IMR-90 (cell line): ENCODE data around the gene EFCAB10. TPM values are rescaled to one million over a fixed set of nuclear protein-coding genes. Genes with fewer than 3 reads are reported as not detected.

Source experiments
- ATAC-seq: fragments of 200-7000 bp; cut with Tn5 transposase; 2 replicates; pipeline ENCODE4 v1.9.1; 2020; ENCODE audit warnings: low read depth, mild to moderate bottlenecking, moderate library complexity
- BruUV-seq: library from RNA; stranded (reverse); fragments of 400-500 nt; replicated peaks from 2 replicates; lab custom pipeline; 2021; lab: Mats Ljungman, UMichigan
- CTCF ChIA-PET: fragments of 300-600 bp; formaldehyde crosslinking; extraction: SDS; loops from one replicate; lab custom pipeline; 2021; ENCODE audit warnings: antibody characterized with exemption; lab: Yijun Ruan, JAX
- POLR2A ChIA-PET: fragments of 300-600 bp; sonication (Branson Sonifier 250); formaldehyde crosslinking; loops from one replicate; lab custom pipeline; 2022; ENCODE audit warnings: antibody characterized with exemption; ENCODE audit not compliant: unreplicated experiment; lab: Charles Lee
- DNase-seq: peaks from one replicate; pipeline ENCODE4 v3.0.0; 2013
- H2AFZ ChIP-seq: replicated peaks from 2 replicates; pipeline ENCODE3; 2013; ENCODE audit warnings: low read length, mild to moderate bottlenecking; ENCODE audit not compliant: poor library complexity
- H2AK5ac ChIP-seq: 2 replicates; pipeline ENCODE4 v1.6.1; 2013; ENCODE audit warnings: low read depth, low read length, inconsistent platforms
- H2AK9ac ChIP-seq: replicated peaks from 2 replicates; pipeline ENCODE3; 2013; ENCODE audit warnings: mild to moderate bottlenecking, low read depth, low read length, moderate library complexity; ENCODE audit not compliant: poor library complexity
- H2BK120ac ChIP-seq: 2 replicates; pipeline ENCODE4 v1.6.1; 2013; ENCODE audit warnings: low read depth, low read length, inconsistent platforms
- H2BK15ac ChIP-seq: 3 replicates; pipeline ENCODE4 v1.6.1; 2013; ENCODE audit warnings: low read depth, low read length, inconsistent platforms
- H2BK20ac ChIP-seq: 2 replicates; pipeline ENCODE4 v1.6.1; 2013; ENCODE audit warnings: low read depth, mild to moderate bottlenecking, inconsistent platforms, low read length, moderate library complexity
- H2BK5ac ChIP-seq: 2 replicates; pipeline ENCODE4 v1.6.1; 2013; ENCODE audit warnings: mild to moderate bottlenecking, low read depth, low read length, inconsistent platforms; ENCODE audit not compliant: poor library complexity, severe bottlenecking
- H3K14ac ChIP-seq: replicated peaks from 2 replicates; pipeline ENCODE4 v1.6.1; 2013; ENCODE audit warnings: low read depth, low read length, inconsistent platforms
- H3K18ac ChIP-seq: 2 replicates; pipeline ENCODE4 v1.6.1; 2013; ENCODE audit warnings: low read depth, low read length, control low read depth
- H3K23ac ChIP-seq: 2 replicates; pipeline ENCODE4 v1.6.1; 2013; ENCODE audit warnings: low read depth, low read length, inconsistent platforms
- H3K27ac ChIP-seq: 2 replicates; pipeline ENCODE4 v1.5.1; 2013; ENCODE audit warnings: mild to moderate bottlenecking, control low read depth, low read length; ENCODE audit not compliant: insufficient read depth
- H3K27me3 ChIP-seq: 2 replicates; pipeline ENCODE4 v1.6.1; 2013; ENCODE audit warnings: low read length; ENCODE audit not compliant: control insufficient read depth, insufficient read depth
- H3K36me3 ChIP-seq: 2 replicates; pipeline ENCODE4 v1.6.1; 2013; ENCODE audit warnings: low read length, mixed read lengths; ENCODE audit not compliant: control insufficient read depth, insufficient read depth
- H3K4ac ChIP-seq: 2 replicates; pipeline ENCODE4 v1.6.1; 2013; ENCODE audit warnings: low read depth, low read length, inconsistent platforms
- H3K4me1 ChIP-seq: 2 replicates; pipeline ENCODE4 v1.6.1; 2013; ENCODE audit warnings: low read length, mixed read lengths; ENCODE audit not compliant: control insufficient read depth, insufficient read depth
- H3K4me2 ChIP-seq: 2 replicates; pipeline ENCODE4 v1.6.1; 2013; ENCODE audit warnings: low read depth, mild to moderate bottlenecking, control low read depth, low read length, moderate library complexity
- H3K4me3 ChIP-seq: 2 replicates; pipeline ENCODE4 v1.5.1; 2013; ENCODE audit warnings: low read depth, mild to moderate bottlenecking, control low read depth, low read length, moderate library complexity; ENCODE audit not compliant: insufficient read depth
- H3K56ac ChIP-seq: 2 replicates; pipeline ENCODE4 v1.6.1; 2013; ENCODE audit warnings: low read length, inconsistent platforms; ENCODE audit not compliant: insufficient read depth; ENCODE audit errors: extremely low read depth
- H3K79me1 ChIP-seq, 2 experiments: 2 replicates each; pipeline ENCODE4 v1.6.1; 2013; ENCODE audit warnings: low read length in 2 of 2, inconsistent platforms in 1 of 2, low read depth in 1 of 2
- H3K9ac ChIP-seq: 2 replicates; pipeline ENCODE4 v1.6.1; 2013; ENCODE audit warnings: low read depth, low read length, control low read depth
- H3K9me1 ChIP-seq: 2 replicates; pipeline ENCODE4 v1.6.1; 2013; ENCODE audit warnings: low read length, inconsistent platforms; ENCODE audit not compliant: insufficient read depth
- H3K9me3 ChIP-seq: 2 replicates; pipeline ENCODE4 v1.6.1; 2013; ENCODE audit warnings: low read length; ENCODE audit not compliant: control insufficient read depth, insufficient read depth
- H4K20me1 ChIP-seq: 2 replicates; pipeline ENCODE4 v1.6.1; 2013; ENCODE audit warnings: low read length, inconsistent platforms; ENCODE audit not compliant: insufficient read depth
- H4K5ac ChIP-seq: 2 replicates; pipeline ENCODE4 v1.6.1; 2013; ENCODE audit warnings: mild to moderate bottlenecking, low read depth, low read length, control low read depth
- H4K8ac ChIP-seq, 2 experiments: 2 replicates each; pipeline ENCODE4 v1.6.1; 2013; ENCODE audit warnings: low read depth in 2 of 2, low read length in 2 of 2, control low read depth in 1 of 2, inconsistent platforms in 1 of 2
- H4K91ac ChIP-seq: 2 replicates; pipeline ENCODE4 v1.6.1; 2013; ENCODE audit warnings: low read depth, low read length, inconsistent platforms; ENCODE audit not compliant: insufficient read depth
- BHLHE40 ChIP-seq: fragments of 150-350 bp; IDR thresholded peaks from 2 replicates; pipeline ENCODE4 v1.6.1; 2016; ENCODE audit warnings: mild to moderate bottlenecking, low read depth, low read length
- CEBPB ChIP-seq: IDR thresholded peaks from 2 replicates; pipeline ENCODE4 v1.6.1; 2012; ENCODE audit warnings: low read depth, low read length, improper control_type of control experiment
- CHD1 ChIP-seq: IDR thresholded peaks from 2 replicates; pipeline ENCODE4 v1.6.1; 2012; ENCODE audit warnings: low read depth, low read length, improper control_type of control experiment
- CTCF ChIP-seq: conservative IDR thresholded peaks from 2 replicates; pipeline ENCODE4 v1.5.1; 2012; ENCODE audit warnings: mild to moderate bottlenecking, low read depth, low read length, improper control_type of control experiment
- MAFK ChIP-seq: IDR thresholded peaks from 2 replicates; pipeline ENCODE4 v1.6.1; 2012; ENCODE audit warnings: low read depth, low read length, improper control_type of control experiment
- MAZ ChIP-seq: IDR thresholded peaks from 2 replicates; pipeline ENCODE4 v1.6.1; 2012; ENCODE audit warnings: low read depth, mild to moderate bottlenecking, low read length, improper control_type of control experiment, moderate library complexity, borderline replicate concordance
- MXI1 ChIP-seq: IDR thresholded peaks from 2 replicates; pipeline ENCODE4 v1.6.1; 2012; ENCODE audit warnings: low read depth, mild to moderate bottlenecking, low read length, moderate library complexity, borderline replicate concordance
- NFE2L2 ChIP-seq: fragments of 150-350 bp; IDR thresholded peaks from 2 replicates; pipeline ENCODE4 v1.6.1; 2016; ENCODE audit warnings: low read depth, mild to moderate bottlenecking, low read length
- RAD21 ChIP-seq: IDR thresholded peaks from 2 replicates; pipeline ENCODE4 v1.6.1; 2012; ENCODE audit warnings: low read length, improper control_type of control experiment
- RCOR1 ChIP-seq: IDR thresholded peaks from 2 replicates; pipeline ENCODE4 v1.6.1; 2012; ENCODE audit warnings: mild to moderate bottlenecking, low read length, improper control_type of control experiment; ENCODE audit not compliant: insufficient replicate concordance
- RFX5 ChIP-seq: IDR thresholded peaks from 2 replicates; pipeline ENCODE4 v1.8.0; 2012; ENCODE audit warnings: low read depth, mild to moderate bottlenecking, low read length, moderate library complexity
- USF2 ChIP-seq: fragments of 150-350 bp; IDR thresholded peaks from 2 replicates; pipeline ENCODE4 v1.6.1; 2017; ENCODE audit warnings: mild to moderate bottlenecking, antibody characterized with exemption, low read length, low read depth
- WGBS, 2 experiments: methylation state at CpG; one replicate each; pipeline versions ENCODE4 v1.1.5 to v1.1.7; 2013; ENCODE audit warnings: missing lambda C conversion rate in 2 of 2; ENCODE audit not compliant: insufficient read length in 1 of 2; ENCODE audit errors: extremely low coverage in 2 of 2; 5-methylcytosine and 5-hydroxymethylcytosine counted together
- dilution Hi-C: fragments of 300-500 bp; cut with HindIII; formaldehyde crosslinking; loops from one replicate; pipeline ENCODE4 v1.14.3; 2018; ENCODE audit warnings: low sequenced_read_pairs; ENCODE audit not compliant: unreplicated experiment
- in situ Hi-C: fragments of 300-500 bp; cut with MboI; formaldehyde crosslinking; loops from 3 replicates; pipeline ENCODE4 v1.14.3; 2019; ENCODE audit warnings: low sequenced_read_pairs, inconsistent platforms, mixed read lengths
- intact Hi-C: fragments of 100-400 bp; cut with micrococcal nuclease; formaldehyde crosslinking; loops from 2 replicates; pipeline ENCODE4 v1.10.0; 2022
- polyA plus RNA-seq, 3 experiments: library from polyadenylated mRNA; depleted of rRNA; stranded (reverse); fragments of >200 nt; gene quantifications; 2 replicates each; pipeline ENCODE4 v1.2.3, GENCODE V29; 2012; ENCODE audit warnings: low replicate concordance in 1 of 3
- total RNA-seq: library from RNA; depleted of rRNA; stranded (reverse); fragments of >200 nt; gene quantifications from 2 replicates; pipeline ENCODE4 v1.2.3, GENCODE V29; 2012

Gene EFCAB10
- total and polyA plus RNA-seq, 2 of the 4 experiments (the other 2 are of a cell fraction), result not detected

GRCh38 chr7:105617280-105618015 is 36.2 kb upstream of the EFCAB10 start:
- no peak for TF ChIP-seq RFX5
- TF ChIP-seq MXI1, result no peak
- TF ChIP-seq MAZ, result no peak
- TF ChIP-seq MAFK, result no peak
- no peak for TF ChIP-seq RAD21
- TF ChIP-seq CEBPB, result no peak
- no peak for TF ChIP-seq RCOR1
- no peak for TF ChIP-seq CHD1
- no peak for TF ChIP-seq NFE2L2
- no peak for TF ChIP-seq BHLHE40
- TF ChIP-seq CTCF, result no peak
- TF ChIP-seq USF2, result no peak
- no peak overlapping the region for H3K56ac ChIP-seq
- intact Hi-C loops (no loop called here), in situ Hi-C loops (no loop called here), dilution Hi-C loops (no loop called here)
- H3K36me3 ChIP-seq, result peaks cover 22% of the 10 kb centered on the region
- no peak overlapping the region for H2BK120ac ChIP-seq
- H2BK20ac ChIP-seq, result no peak overlapping the region
- H4K20me1 ChIP-seq, result no peaks in the 10 kb centered on the region
- peaks cover 3% of the 10 kb centered on the region for H3K9me1 ChIP-seq
- H3K27me3 ChIP-seq, result no peaks in the 10 kb centered on the region
- H3K4ac ChIP-seq, result no peak overlapping the region
- H3K18ac ChIP-seq, result no peak overlapping the region
- no peak overlapping the region for H4K91ac ChIP-seq
- H4K8ac ChIP-seq, result no peak overlapping the region
- WGBS, 2 experiments, result 95% methylated on average over 8 of the region's 14 CpGs; no CpG with 5 or more reads in 1 of the 2 experiments
- H2AK9ac ChIP-seq, result no peak overlapping the region
- no peak overlapping the region for H3K4me2 ChIP-seq
- no peaks in the 10 kb centered on the region for H3K79me1 ChIP-seq
- no peak for ATAC-seq
- no peak overlapping the region for H2BK15ac ChIP-seq
- H3K23ac ChIP-seq, result no peak overlapping the region
- H3K4me3 ChIP-seq, result no peak overlapping the region
- CTCF ChIA-PET, result interaction anchor here (1.0 kb wide), 1 partner anchor 20 kb away, joined by 3 read pairs; no protein-coding TSS in a partner anchor
- POLR2A ChIA-PET, result no interaction called here
- no peak overlapping the region for H4K5ac ChIP-seq
- H2AFZ ChIP-seq, result no peak overlapping the region
- H3K9me3 ChIP-seq, result no peaks in the 10 kb centered on the region
- H2BK5ac ChIP-seq, result no peak overlapping the region
- H3K4me1 ChIP-seq, result no peaks in the 10 kb centered on the region; the same call in 1 of the 2 replicates
- H3K14ac ChIP-seq, result no peak overlapping the region
- no peak overlapping the region for H3K9ac ChIP-seq
- DNase-seq, result no peak
- no peak overlapping the region for H3K27ac ChIP-seq
- no TSS peak for BruUV-seq
- no peak overlapping the region for H2AK5ac ChIP-seq
